Trophoblast cell (in vitro differentiated cells and primary cell): Measurements from ENCODE around the gene SPAG6.

Experiments used
- DNase-seq, 2 donors: peaks; one replicate each; pipeline ENCODE4 v3.0.0-alpha.2; 2016
- H2AFZ ChIP-seq: 2 replicates; pipeline ENCODE4 v1.6.1; 2013; ENCODE audit warnings: low read length, moderate library complexity, mild to moderate bottlenecking; ENCODE audit not compliant: insufficient read depth, poor library complexity
- H2AK5ac ChIP-seq: 2 replicates; pipeline ENCODE4 v1.6.1; 2013; ENCODE audit warnings: mild to moderate bottlenecking, low read length
- H2BK120ac ChIP-seq: 2 replicates; pipeline ENCODE4 v1.6.1; 2013; ENCODE audit warnings: low read length, mild to moderate bottlenecking, moderate library complexity; ENCODE audit not compliant: insufficient read depth, poor library complexity
- H2BK12ac ChIP-seq: 2 replicates; pipeline ENCODE4 v1.6.1; 2013; ENCODE audit warnings: mild to moderate bottlenecking, low read length, moderate library complexity
- H2BK5ac ChIP-seq: 2 replicates; pipeline ENCODE4 v1.6.1; 2013; ENCODE audit warnings: low read length, low read depth, moderate library complexity, mild to moderate bottlenecking; ENCODE audit not compliant: poor library complexity
- H3K14ac ChIP-seq: 2 replicates; pipeline ENCODE4 v1.6.1; 2013; ENCODE audit warnings: mild to moderate bottlenecking, low read length
- H3K18ac ChIP-seq: 2 replicates; pipeline ENCODE4 v1.6.1; 2013; ENCODE audit warnings: mild to moderate bottlenecking, low read length
- H3K23ac ChIP-seq: 2 replicates; pipeline ENCODE4 v1.6.1; 2013; ENCODE audit warnings: low read length
- H3K27ac ChIP-seq: 2 replicates; pipeline ENCODE4 v1.5.1; 2013; ENCODE audit warnings: low read depth, mild to moderate bottlenecking, inconsistent platforms, low read length, moderate library complexity
- H3K27me3 ChIP-seq: 2 replicates; pipeline ENCODE4 v1.6.1; 2013; ENCODE audit warnings: inconsistent platforms, mild to moderate bottlenecking, low read length, moderate library complexity; ENCODE audit not compliant: insufficient read depth
- H3K36me3 ChIP-seq, 2 experiments: 1 replicate in 1 of 2; 2 replicates in 1 of 2; pipeline ENCODE4 v1.6.1; 2013; ENCODE audit warnings: low read length in 2 of 2, mild to moderate bottlenecking in 2 of 2, moderate library complexity in 1 of 2; ENCODE audit not compliant: insufficient read depth in 2 of 2, control insufficient read depth in 1 of 2
- H3K4ac ChIP-seq: 2 replicates; pipeline ENCODE4 v1.6.1; 2013; ENCODE audit warnings: low read depth, mild to moderate bottlenecking, low read length, moderate library complexity
- H3K4me1 ChIP-seq, 2 experiments: 1 replicate in 1 of 2; 2 replicates in 1 of 2; pipeline ENCODE4 v1.6.1; 2013; ENCODE audit warnings: low read length in 2 of 2, mild to moderate bottlenecking in 2 of 2, moderate library complexity in 1 of 2; ENCODE audit not compliant: insufficient read depth in 2 of 2, control insufficient read depth in 1 of 2
- H3K4me2 ChIP-seq: 2 replicates; pipeline ENCODE4 v1.6.1; 2013; ENCODE audit warnings: inconsistent platforms, mild to moderate bottlenecking, low read length, moderate library complexity
- H3K4me3 ChIP-seq: 2 replicates; pipeline ENCODE4 v1.5.1; 2013; ENCODE audit warnings: mild to moderate bottlenecking, low read depth, low read length, inconsistent platforms
- H3K79me1 ChIP-seq: one replicate; pipeline ENCODE4 v1.6.1; 2013; ENCODE audit warnings: low read length
- H3K79me2 ChIP-seq: 2 replicates; pipeline ENCODE4 v1.6.1; 2013; ENCODE audit warnings: low read length, mild to moderate bottlenecking; ENCODE audit not compliant: control insufficient read depth, insufficient read depth, poor library complexity
- H3K9ac ChIP-seq: 2 replicates; pipeline ENCODE4 v1.6.1; 2013; ENCODE audit warnings: mild to moderate bottlenecking, low read length
- H3K9me3 ChIP-seq: 2 replicates; pipeline ENCODE4 v1.6.1; 2013; ENCODE audit warnings: low read depth, mild to moderate bottlenecking, control low read depth, inconsistent platforms, low read length; ENCODE audit not compliant: insufficient read depth
- H4K12ac ChIP-seq: 2 replicates; pipeline ENCODE4 v1.6.1; 2013; ENCODE audit warnings: low read depth, mild to moderate bottlenecking, low read length, moderate library complexity
- H4K8ac ChIP-seq: 2 replicates; pipeline ENCODE4 v1.6.1; 2013; ENCODE audit warnings: low read depth, mild to moderate bottlenecking, low read length, moderate library complexity
- H4K91ac ChIP-seq: one replicate; pipeline ENCODE4 v1.6.1; 2013; ENCODE audit warnings: low read depth, mild to moderate bottlenecking, low read length, moderate library complexity
- WGBS: extraction: QIAGEN DNeasy Blood & Tissue Kit; methylation state at CpG from one replicate; pipeline ENCODE4 v1.1.7; 2013; ENCODE audit warnings: missing lambda C conversion rate; ENCODE audit not compliant: insufficient read length, insufficient coverage; ENCODE audit errors: extremely low coverage; 5-methylcytosine and 5-hydroxymethylcytosine counted together

Gene SPAG6

DNA sequence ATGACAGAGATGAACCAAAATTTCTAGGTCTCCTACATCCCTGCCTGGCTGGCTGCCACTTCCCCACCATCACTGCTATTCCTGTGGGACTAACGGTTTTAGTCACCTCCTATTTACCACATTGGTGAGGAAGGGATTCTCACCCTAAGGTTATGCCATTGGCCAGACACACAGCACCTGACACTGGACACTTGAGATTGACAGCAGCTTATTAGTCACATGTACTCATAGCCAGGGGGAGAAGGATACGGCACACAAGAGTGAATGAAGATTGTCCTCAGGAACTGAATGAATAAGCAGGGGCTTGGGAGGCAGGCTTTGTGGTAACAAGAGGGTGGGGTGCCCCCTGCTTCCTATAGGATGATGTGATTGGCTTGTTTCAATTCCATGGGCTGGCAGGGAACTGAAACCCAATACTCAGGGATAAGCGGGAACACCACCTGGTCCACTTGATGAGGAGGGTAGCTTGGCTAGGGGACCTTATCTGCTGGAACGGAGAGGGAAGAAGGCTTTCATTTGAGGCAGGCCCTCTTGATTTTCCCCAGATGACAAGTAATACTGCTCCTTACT, 99.0 kb downstream of the SPAG6 start:
- H2AFZ ChIP-seq, result no peak overlapping the region
- H3K14ac ChIP-seq, result no peak overlapping the region
- H3K4me3 ChIP-seq, result no peak overlapping the region
- no peaks in the 10 kb centered on the region for H3K79me1 ChIP-seq
- no peak overlapping the region for H2AK5ac ChIP-seq
- no peak overlapping the region for H3K9ac ChIP-seq
- no peak overlapping the region for H3K18ac ChIP-seq
- no peak overlapping the region for H3K27ac ChIP-seq
- H2BK12ac ChIP-seq, result no peak overlapping the region
- no peak overlapping the region for H2BK120ac ChIP-seq
- DNase-seq, result no peak
- H4K12ac ChIP-seq, result no peak overlapping the region
- no peaks in the 10 kb centered on the region for H3K79me2 ChIP-seq
- H3K9me3 ChIP-seq, result no peaks in the 10 kb centered on the region
- H4K91ac ChIP-seq, result no peak overlapping the region
- H3K4me2 ChIP-seq, result no peak overlapping the region
- WGBS, result no CpG with 5 or more reads among the region's 4 CpGs
- no peak overlapping the region for H3K4ac ChIP-seq
- no peak overlapping the region for H2BK5ac ChIP-seq
- no peak overlapping the region for H4K8ac ChIP-seq
- no peaks in the 10 kb centered on the region for H3K4me1 ChIP-seq
- H3K36me3 ChIP-seq, result no peaks in the 10 kb centered on the region
- H3K27me3 ChIP-seq, result no peaks in the 10 kb centered on the region
- H3K23ac ChIP-seq, result no peak overlapping the region

DNA sequence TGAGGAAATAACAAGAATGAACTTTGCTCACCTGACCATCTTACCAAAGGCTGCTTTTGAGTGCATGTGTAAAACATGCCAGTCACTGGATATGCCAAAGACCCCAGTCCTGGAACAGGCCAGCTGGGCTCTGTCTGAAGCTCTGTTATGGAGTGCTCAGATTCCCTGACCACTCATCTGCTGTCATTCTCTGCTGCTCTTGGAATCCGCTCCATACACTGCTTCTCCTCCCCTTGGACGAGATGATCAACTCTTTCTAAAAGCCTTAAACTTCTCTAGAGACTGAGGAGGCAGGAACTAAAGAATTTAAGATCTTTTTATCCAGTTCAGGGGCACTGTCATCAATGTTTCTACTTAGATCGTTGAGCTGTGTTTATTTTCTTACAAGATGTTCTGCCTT, 100.2 kb downstream of the SPAG6 start:
- Histone ChIP-seq H3K4me1 (no peaks in the 10 kb centered on the region), H3K9ac (no peak overlapping the region), H3K9me3 (no peaks in the 10 kb centered on the region), H2AFZ (no peak overlapping the region), H3K14ac (no peak overlapping the region), H3K4ac (no peak overlapping the region), H3K4me2 (no peak overlapping the region), H3K27me3 (no peaks in the 10 kb centered on the region), H2BK120ac (no peak overlapping the region), H2BK12ac (no peak overlapping the region), H3K79me1 (no peaks in the 10 kb centered on the region), H3K18ac (no peak overlapping the region), H4K12ac (no peak overlapping the region), H2BK5ac (no peak overlapping the region), H3K36me3 (no peaks in the 10 kb centered on the region), H4K8ac (no peak overlapping the region), H4K91ac (no peak overlapping the region), H3K4me3 (no peak overlapping the region), H3K27ac (no peak overlapping the region), H3K79me2 (no peaks in the 10 kb centered on the region), H3K23ac (no peak overlapping the region), H2AK5ac (no peak overlapping the region)
- WGBS, result no CpG with 5 or more reads among the region's 3 CpGs
- no peak for DNase-seq

- Histone ChIP-seq H3K79me1 (no peaks in the 10 kb centered on the region), H3K18ac (no peak overlapping the region), H4K8ac (no peak overlapping the region), H3K9ac (no peak overlapping the region), H4K91ac (no peak overlapping the region), H3K23ac (no peak overlapping the region), H3K4me3 (no peak overlapping the region), H2AFZ (no peak overlapping the region), H3K4me2 (no peak overlapping the region), H4K12ac (no peak overlapping the region), H3K27me3 (no peaks in the 10 kb centered on the region), H2BK5ac (no peak overlapping the region), H3K79me2 (no peaks in the 10 kb centered on the region), H2AK5ac (no peak overlapping the region), H2BK12ac (no peak overlapping the region), H3K27ac (no peak overlapping the region), H3K4ac (no peak overlapping the region), H3K4me1 (no peaks in the 10 kb centered on the region), H3K36me3 (no peaks in the 10 kb centered on the region), H2BK120ac (no peak overlapping the region), H3K14ac (no peak overlapping the region), H3K9me3 (no peaks in the 10 kb centered on the region)
- no CpG with 5 or more reads among the region's 2 CpGs for WGBS
- DNase-seq, result no peak
Observed at GRCh38 chr10:22447068-22447467, 101.8 kb downstream of the SPAG6 start.

DNA sequence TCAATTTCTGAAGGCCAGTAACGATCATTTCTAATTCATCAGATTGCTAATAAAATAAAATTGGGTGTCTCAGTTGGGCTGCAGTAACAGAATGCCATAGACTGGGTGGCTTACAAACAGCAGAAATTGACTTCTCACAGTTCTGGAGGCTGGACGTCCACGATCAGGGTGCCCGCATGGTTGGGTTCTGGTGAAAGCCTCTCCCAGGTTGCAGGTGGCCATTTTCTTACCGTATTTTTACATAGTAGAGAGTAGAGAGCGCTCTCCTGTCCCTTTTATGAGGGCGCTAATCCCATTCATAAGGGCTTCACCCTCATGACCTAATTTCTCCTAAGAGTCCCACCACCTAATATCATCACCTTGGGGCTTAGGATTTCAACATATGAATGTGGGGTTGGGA, 106.0 kb downstream of the SPAG6 start:
- Histone ChIP-seq H2BK120ac (no peak overlapping the region), H3K27ac (no peak overlapping the region), H3K18ac (no peak overlapping the region), H4K12ac (no peak overlapping the region), H3K4me3 (no peak overlapping the region), H3K23ac (no peak overlapping the region), H4K8ac (no peak overlapping the region), H3K4me2 (no peak overlapping the region), H3K79me1 (no peaks in the 10 kb centered on the region), H3K36me3 (no peaks in the 10 kb centered on the region), H3K4me1 (no peaks in the 10 kb centered on the region), H3K27me3 (no peaks in the 10 kb centered on the region), H2AK5ac (no peak overlapping the region), H2BK12ac (no peak overlapping the region), H3K14ac (no peak overlapping the region), H3K9ac (no peak overlapping the region), H3K4ac (no peak overlapping the region), H2AFZ (no peak overlapping the region), H2BK5ac (no peak overlapping the region), H3K9me3 (no peaks in the 10 kb centered on the region), H3K79me2 (no peaks in the 10 kb centered on the region), H4K91ac (no peak overlapping the region)
- no CpG with 5 or more reads among the region's 7 CpGs for WGBS
- peak; percentile 73 to 80 for DNase-seq
